Endothelial cell of umbilical vein (primary cell): ENCODE data around the gene DLGAP1. TPM values are rescaled to one million over a fixed set of nuclear protein-coding genes. Genes with fewer than 3 reads are reported as not detected.

Experiments used
- BruUV-seq: library from RNA; stranded (reverse); fragments of 400-500 nt; replicated peaks from 2 replicates; lab custom pipeline; 2021; lab: Mats Ljungman, UMichigan
- CTCF ChIA-PET: fragments of 300-600, 350-600 bp; sonication (Branson Sonifier 250); formaldehyde crosslinking; loops from one replicate; lab custom pipeline; 2021; ENCODE audit warnings: antibody characterized with exemption, inconsistent platforms; lab: Charles Lee
- POLR2A ChIA-PET: fragments of 300-600, 350-600 bp; sonication (Branson Sonifier 250); formaldehyde crosslinking; loops from one replicate; lab custom pipeline; 2021; ENCODE audit warnings: antibody characterized with exemption, inconsistent platforms; lab: Charles Lee
- DNase-seq: peaks from one replicate; pipeline ENCODE4 v3.0.0-alpha.2; 2011; ENCODE audit warnings: low read depth, low spot score
- FAIRE-seq: peaks from 2 replicates; lab custom pipeline; 2011; peaks lifted over from hg19 to GRCh38; lab: Jason Lieb, UNC
- H2AFZ ChIP-seq: 2 replicates; pipeline ENCODE4 v1.6.0; 2012; ENCODE audit warnings: low read depth, low read length, control low read depth, inconsistent platforms
- H3K27ac ChIP-seq: 2 replicates; pipeline ENCODE4 v1.5.1; 2011; ENCODE audit warnings: low read depth, mild to moderate bottlenecking, control low read depth, low read length, moderate library complexity; ENCODE audit not compliant: insufficient read depth
- H3K27me3 ChIP-seq, 2 experiments: 2 replicates each; pipeline versions ENCODE4 v1.6.0 to v1.6.1; 2011; ENCODE audit warnings: low read length in 2 of 2, mixed read lengths in 1 of 2; ENCODE audit not compliant: control insufficient read depth in 2 of 2, insufficient read depth in 2 of 2
- H3K36me3 ChIP-seq, 2 experiments: 2 replicates in 1 of 2; 3 replicates in 1 of 2; pipeline ENCODE4 v1.5.1; 2011; ENCODE audit warnings: low read length in 2 of 2, mild to moderate bottlenecking in 1 of 2, moderate library complexity in 1 of 2; ENCODE audit not compliant: control insufficient read depth in 2 of 2, insufficient read depth in 2 of 2; ENCODE audit errors: extremely low read depth in 1 of 2
- H3K4me1 ChIP-seq: 3 replicates; pipeline ENCODE4 v1.5.1; 2011; ENCODE audit warnings: mild to moderate bottlenecking, low read length; ENCODE audit not compliant: control insufficient read depth, insufficient read depth; ENCODE audit errors: extremely low read depth
- H3K4me2 ChIP-seq: 2 replicates; pipeline ENCODE4 v1.6.1; 2011; ENCODE audit warnings: low read length, control low read depth, mixed read lengths; ENCODE audit not compliant: insufficient read depth
- H3K4me3 ChIP-seq, 3 experiments: fragments of 200-600 bp in 1 of 3; sonication (generic), shearing (Covaris generic) in 1 of 3; replicated peaks in 1 of 3; 2 replicates each; pipeline ENCODE4 v1.5.1; 2011 to 2016; ENCODE audit warnings: control low read depth in 3 of 3, low read length in 3 of 3, mild to moderate bottlenecking in 2 of 3, inconsistent platforms in 1 of 3, low read depth in 1 of 3, moderate library complexity in 1 of 3; ENCODE audit not compliant: insufficient read depth in 1 of 3
- H3K79me2 ChIP-seq: 2 replicates; pipeline ENCODE4 v1.6.0; 2012; ENCODE audit warnings: low read length, inconsistent platforms; ENCODE audit not compliant: control insufficient read depth, insufficient read depth
- H3K9ac ChIP-seq: replicated peaks from 2 replicates; pipeline ENCODE3; 2011; ENCODE audit warnings: low read length, control low read depth; ENCODE audit not compliant: insufficient read depth; ENCODE audit errors: extremely low read depth
- H3K9me1 ChIP-seq: replicated peaks from 3 replicates; pipeline ENCODE4 v1.6.0; 2011; ENCODE audit warnings: mild to moderate bottlenecking, low read length; ENCODE audit not compliant: control insufficient read depth, insufficient read depth; ENCODE audit errors: extremely low read depth
- H3K9me3 ChIP-seq: replicated peaks from 2 replicates; pipeline ENCODE4 v1.5.1; 2012; ENCODE audit warnings: low read length, inconsistent platforms; ENCODE audit not compliant: control insufficient read depth, insufficient read depth
- H4K20me1 ChIP-seq: replicated peaks from 2 replicates; pipeline ENCODE3; 2011; ENCODE audit warnings: mild to moderate bottlenecking, low read length; ENCODE audit not compliant: control insufficient read depth, insufficient read depth; ENCODE audit errors: extremely low read depth
- CTCF ChIP-seq, 2 donors: IDR thresholded peaks; 1 replicate in 1 of 2; 2 replicates in 1 of 2; pipeline ENCODE4 v1.5.1; 2011; ENCODE audit warnings: low read length in 2 of 2, mild to moderate bottlenecking in 2 of 2, moderate library complexity in 2 of 2, control low read depth in 1 of 2, inconsistent platforms in 1 of 2, low read depth in 1 of 2; ENCODE audit not compliant: insufficient read depth in 1 of 2; ENCODE audit errors: extremely low read depth in 1 of 2
- EZH2 ChIP-seq: IDR thresholded peaks from 2 replicates; pipeline ENCODE4 v1.6.1; 2012; ENCODE audit warnings: borderline replicate concordance, low read depth, mild to moderate bottlenecking, moderate library complexity, low read length, inconsistent platforms; ENCODE audit not compliant: severe bottlenecking
- FOS ChIP-seq: IDR thresholded peaks from 2 replicates; pipeline ENCODE4 v1.6.1; 2011; ENCODE audit warnings: mild to moderate bottlenecking, low read length, moderate library complexity, borderline replicate concordance; ENCODE audit not compliant: insufficient read depth
- GATA2 ChIP-seq: IDR thresholded peaks from 2 replicates; pipeline ENCODE4 v1.7.0; 2011; ENCODE audit warnings: low read depth, mild to moderate bottlenecking, moderate library complexity, mixed read lengths, low read length; ENCODE audit not compliant: insufficient read length, insufficient read depth
- JUN ChIP-seq: IDR thresholded peaks from 2 replicates; pipeline ENCODE4 v1.6.1; 2011; ENCODE audit warnings: borderline replicate concordance, low read depth; ENCODE audit not compliant: insufficient read length, insufficient read depth
- MAX ChIP-seq: IDR thresholded peaks from 2 replicates; pipeline ENCODE4 v1.6.1; 2011; ENCODE audit not compliant: insufficient read depth, insufficient read length
- MYC ChIP-seq: IDR thresholded peaks from one replicate; pipeline ENCODE4 v1.6.1; 2011; ENCODE audit warnings: mild to moderate bottlenecking, low read depth, low read length
- POLR2A ChIP-seq: IDR thresholded peaks from 2 replicates; pipeline ENCODE4 v1.6.1; 2012; ENCODE audit warnings: low read depth, mild to moderate bottlenecking, control low read depth, low read length
- POLR2AphosphoS5 ChIP-seq: IDR thresholded peaks from 2 replicates; pipeline ENCODE4 v1.6.1; 2012; ENCODE audit warnings: low read depth, mild to moderate bottlenecking, control low read depth, low read length, moderate library complexity; ENCODE audit not compliant: insufficient read depth
- dilution Hi-C: fragments of 300-500 bp; cut with MboI; formaldehyde crosslinking; loops from one replicate; pipeline ENCODE4 v1.15.0; 2019; ENCODE audit warnings: low sequenced_read_pairs; ENCODE audit not compliant: extremely low pct_ligation_motif_present
- intact Hi-C: fragments of 100-400 bp; cut with micrococcal nuclease; formaldehyde crosslinking; loops from one replicate; pipeline ENCODE4 v1.10.0; 2022
- polyA plus RNA-seq, 4 experiments: library from polyadenylated mRNA; depleted of rRNA in 3 of 4; stranded (reverse) in 3 of 4; unstranded in 1 of 4; fragments of >200 nt; gene quantifications; 2 replicates each; pipeline versions ENCODE4 v1.2.1 to v1.2.3, GENCODE V29; 2011 to 2012; ENCODE audit warnings: missing spikeins in 1 of 4
- total RNA-seq: library from RNA; stranded (reverse); gene quantifications from 2 replicates; pipeline ENCODE4 v1.2.3, GENCODE V29; 2021

DLGAP1 gene
- total and polyA plus RNA-seq, 2 donors (not counting 3 experiments of a cell fraction or from before 2014, with no cell fraction given) = 0.04 TPM; not detected in 1

GRCh38 chr18:3782901-3783300 is 672.2 kb downstream of the DLGAP1 start:
- Histone ChIP-seq H3K4me2 (no peak overlapping the region), H3K9ac (no peak overlapping the region), H3K27ac (no peak overlapping the region), H2AFZ (no peak overlapping the region), H3K4me3 (no peak overlapping the region), H4K20me1 (no peaks in the 10 kb centered on the region), H3K4me1 (no peaks in the 10 kb centered on the region), H3K79me2 (no peaks in the 10 kb centered on the region), H3K36me3 (no peaks in the 10 kb centered on the region), H3K9me3 (no peaks in the 10 kb centered on the region), H3K9me1 (no peaks in the 10 kb centered on the region), H3K27me3 (no peaks in the 10 kb centered on the region)
- intact Hi-C loops (no loop called here), dilution Hi-C loops (no loop called here)
- TF ChIP-seq POLR2AphosphoS5 (no peak), MAX (no peak), JUN (no peak), MYC (no peak), CTCF (IDR thresholded peaks at IDR 0.05; ENCODE audit: extremely low read depth in 1 of 2, insufficient read depth in 1 of 2, low read depth in 1 of 2, low read length in 2 of 2) (no peak), FOS (no peak), EZH2 (no peak), GATA2 (no peak), POLR2A (no peak)
- no peak for DNase-seq
- ChIA-PET CTCF (interaction anchor here (0.6 to 3.6 kb wide), 2 partner anchors 11 to 465 kb away, joined by 3 to 17 read pairs; no protein-coding TSS in a partner anchor), POLR2A (no interaction called here)
- FAIRE-seq = no peak
- no TSS peak for BruUV-seq
